ENCODE measurements around the gene TRIM27. TPM values are rescaled to one million over a fixed set of nuclear protein-coding genes. Genes with fewer than 3 reads are reported as not detected.

Gene TRIM27
- total RNA-seq, 4 donors from 2014 or later = 32.3 to 49.0 (median 42.4) TPM

- TF ChIP-seq CTCF (IDR thresholded peaks at IDR 0.05; ENCODE audit: low read depth) = no peak
Measured at GRCh38 chr6:28953585-28954258, 29.9 kb upstream of the TRIM27 start.

GRCh38 chr6:28953039-28953584, 29.3 kb upstream of the TRIM27 start:
- no peak for TF ChIP-seq CTCF (IDR thresholded peaks at IDR 0.05; ENCODE audit: low read depth)

- no peak for TF ChIP-seq CTCF (IDR thresholded peaks at IDR 0.05; ENCODE audit: low read depth)
Measured at GRCh38 chr6:28948782-28949486, 25.1 kb upstream of the TRIM27 start.

GRCh38 chr6:28947831-28948270, 24.1 kb upstream of the TRIM27 start:
- TF ChIP-seq CTCF (IDR thresholded peaks at IDR 0.05; ENCODE audit: low read depth) = no peak

GRCh38 chr6:28947067-28947765, 23.4 kb upstream of the TRIM27 start:
- TF ChIP-seq CTCF (IDR thresholded peaks at IDR 0.05; ENCODE audit: low read depth) = no peak

GRCh38 chr6:28945349-28945748, 21.6 kb upstream of the TRIM27 start:
- TF ChIP-seq CTCF (IDR thresholded peaks at IDR 0.05; ENCODE audit: low read depth) = no peak

- TF ChIP-seq CTCF (IDR thresholded peaks at IDR 0.05; ENCODE audit: low read depth) = no peak
Measured at GRCh38 chr6:28944412-28944865, 20.7 kb upstream of the TRIM27 start.
